Nucleus accumbens (tissue), 56 donors: ENCODE results near the gene PURB.
"Not testable (repeated sequence)": the region's sequence is repeated elsewhere in the genome, so short reads cannot be mapped to it uniquely, and the experiment has no call there.

ENCODE experiments used
- DNase-seq, 56 donors: peaks; one replicate each; lab custom pipeline; 2025; lab: John Stamatoyannopoulos, UW

The PURB gene

GRCh38 chr7:44858161-44858560 lies 27.2 kb downstream of the PURB start:
- DNase-seq: no peak

- no peak for DNase-seq
Measured at GRCh38 chr7:44854644-44855364, 30.5 kb downstream of the PURB start.

GRCh38 chr7:44853391-44853790 lies 31.9 kb downstream of the PURB start:
- DNase-seq: no peak

GRCh38 chr7:44852590-44852989 lies 32.7 kb downstream of the PURB start:
- no peak for DNase-seq

GRCh38 chr7:44849885-44850544 lies 35.3 kb downstream of the PURB start:
- DNase-seq: no peak

- no peak for DNase-seq
Measured at GRCh38 chr7:44849259-44849884, 36.0 kb downstream of the PURB start.

- DNase-seq: peak; percentile 93 to 100 (median 99)
Measured at GRCh38 chr7:44847920-44848634, 37.3 kb downstream of the PURB start, which contains the start of gene H2AZ2. H2AZ2 (minus strand) TSS chr7:44848087; CDS start chr7:44847971, 116 bp downstream.

- peak in 54 of 56 donors; percentile 3 to 98 (median 89) for DNase-seq
Measured at GRCh38 chr7:44847509-44847919, 37.8 kb downstream of the PURB start.

- no peak for DNase-seq
Measured at GRCh38 chr7:44846816-44847508, 38.4 kb downstream of the PURB start.

GRCh38 chr7:44846390-44846789 lies 38.9 kb downstream of the PURB start:
- DNase-seq: not testable (repeated sequence)

- no peak for DNase-seq
Measured at GRCh38 chr7:44845451-44845850, 39.9 kb downstream of the PURB start.

- not testable (repeated sequence) for DNase-seq
Measured at GRCh38 chr7:44843440-44843839, 41.9 kb downstream of the PURB start.

GRCh38 chr7:44842675-44843074 lies 42.7 kb downstream of the PURB start:
- DNase-seq: not testable (repeated sequence)

- DNase-seq: no peak
Measured at GRCh38 chr7:44838751-44839150, 46.6 kb downstream of the PURB start.

GRCh38 chr7:44827567-44827966 lies 57.8 kb downstream of the PURB start:
- no peak for DNase-seq
